SK-N-SH treated with all-trans-retinoic acid at 6 μM for 48 hours (cell line): ENCODE data around the gene TFPI2.

ENCODE experiments used
- ATAC-seq: fragments of 200-7000 bp; cut with Tn5 transposase; 3 replicates; pipeline ENCODE4 v1.9.1; 2020; ENCODE audit warnings: mild to moderate bottlenecking, moderate library complexity
- ARNTL ChIP-seq: fragments of 450-650 bp; formaldehyde crosslinking; IDR thresholded peaks from 2 replicates; pipeline ENCODE4 v1.5.0; 2020; ENCODE audit warnings: low read depth, mild to moderate bottlenecking, moderate library complexity, borderline replicate concordance
- BACH2 ChIP-seq: fragments of 250-450 bp; sonication (Bioruptor Pico); IDR thresholded peaks from 2 replicates; pipeline ENCODE4 v1.9.0; 2021; ENCODE audit warnings: mild to moderate bottlenecking, borderline replicate concordance
- CREB5 ChIP-seq: fragments of 250-450 bp; sonication (Bioruptor Pico); IDR thresholded peaks from 2 replicates; pipeline ENCODE4 v1.5.1; 2020; ENCODE audit warnings: low read depth, mild to moderate bottlenecking, moderate library complexity
- CSDC2 ChIP-seq: fragments of 250-450 bp; sonication (Bioruptor Pico); IDR thresholded peaks from 2 replicates; pipeline ENCODE4 v1.5.0; 2020; ENCODE audit warnings: mild to moderate bottlenecking, moderate library complexity
- CSRNP3 ChIP-seq: fragments of 250-450 bp; sonication (Bioruptor Pico); IDR thresholded peaks from 2 replicates; pipeline ENCODE4 v1.5.1; 2021; ENCODE audit warnings: mild to moderate bottlenecking, moderate library complexity
- GLIS3 ChIP-seq: fragments of 250-450 bp; sonication (Bioruptor Pico); IDR thresholded peaks from 2 replicates; pipeline ENCODE4 v1.5.0; 2020; ENCODE audit warnings: mild to moderate bottlenecking, moderate library complexity
- ISL1 ChIP-seq: fragments of 250-450 bp; sonication (Bioruptor Pico); IDR thresholded peaks from 2 replicates; pipeline ENCODE4 v2.1.2; 2022; ENCODE audit warnings: mild to moderate bottlenecking, moderate library complexity
- POU6F1 ChIP-seq: fragments of 250-450 bp; sonication (Bioruptor Pico); IDR thresholded peaks from 2 replicates; pipeline ENCODE4 v1.8.0; 2021; ENCODE audit warnings: low read depth, mild to moderate bottlenecking, moderate library complexity, borderline replicate concordance
- PPARA ChIP-seq: fragments of 250-450 bp; sonication (Bioruptor Pico); IDR thresholded peaks from 2 replicates; pipeline ENCODE4 v1.5.0; 2020; ENCODE audit warnings: mild to moderate bottlenecking, borderline replicate concordance
- RARB ChIP-seq: fragments of 250-450 bp; sonication (Bioruptor Pico); IDR thresholded peaks from 2 replicates; pipeline ENCODE4 v1.8.0; 2021; ENCODE audit warnings: mild to moderate bottlenecking, moderate library complexity
- SNAI2 ChIP-seq: fragments of 250-450 bp; sonication (Bioruptor Pico); IDR thresholded peaks from 2 replicates; pipeline ENCODE4 v1.5.0; 2020; ENCODE audit warnings: mild to moderate bottlenecking, moderate library complexity
- TCF4 ChIP-seq: fragments of 250-450 bp; sonication (Bioruptor Pico); IDR thresholded peaks from 2 replicates; pipeline ENCODE4 v1.8.0; 2021; ENCODE audit warnings: mild to moderate bottlenecking, moderate library complexity, borderline replicate concordance
- TOX ChIP-seq: fragments of 250-450 bp; sonication (Bioruptor Pico); IDR thresholded peaks from 2 replicates; pipeline ENCODE4 v1.8.0; 2021; ENCODE audit warnings: mild to moderate bottlenecking, moderate library complexity, borderline replicate concordance
- TSHZ2 ChIP-seq: fragments of 250-450 bp; sonication (Bioruptor Pico); IDR thresholded peaks from 2 replicates; pipeline ENCODE4 v1.5.0; 2020; ENCODE audit warnings: mild to moderate bottlenecking, moderate library complexity
- ZC3H10 ChIP-seq: fragments of 250-450 bp; sonication (Bioruptor Pico); IDR thresholded peaks from 2 replicates; pipeline ENCODE4 v1.5.1; 2021; ENCODE audit warnings: mild to moderate bottlenecking, moderate library complexity
- ZFP3 ChIP-seq: fragments of 250-450 bp; sonication (Bioruptor Pico); IDR thresholded peaks from 2 replicates; pipeline ENCODE4 v1.5.0; 2020; ENCODE audit warnings: mild to moderate bottlenecking, moderate library complexity
- ZFP30 ChIP-seq: fragments of 450-650 bp; formaldehyde crosslinking; IDR thresholded peaks from 2 replicates; pipeline ENCODE4 v1.5.0; 2022; ENCODE audit warnings: mild to moderate bottlenecking, moderate library complexity
- ZNF565 ChIP-seq: fragments of 450-650 bp; formaldehyde crosslinking; conservative IDR thresholded peaks from 2 replicates; pipeline ENCODE4 v1.5.0; 2020; ENCODE audit warnings: low read depth, mild to moderate bottlenecking, moderate library complexity
- ZNF70 ChIP-seq: fragments of 450-650 bp; formaldehyde crosslinking; IDR thresholded peaks from 2 replicates; pipeline ENCODE4 v1.5.0; 2020; ENCODE audit warnings: mild to moderate bottlenecking, moderate library complexity
- ZNF8 ChIP-seq: fragments of 450-650 bp; formaldehyde crosslinking; IDR thresholded peaks from 2 replicates; pipeline ENCODE4 v1.5.0; 2020; ENCODE audit warnings: mild to moderate bottlenecking, moderate library complexity

The TFPI2 gene

GRCh38 chr7:93883078-93883916 lies 7.3 kb downstream of the TFPI2 start:
- ATAC-seq = no peak
- TF ChIP-seq BACH2 (CRISPR knock-in tag) (0 out of 2 replicates have a peak, but pooled peaks have one; percentile 25), RARB (no peak)

- TF ChIP-seq ZFP3 (CRISPR knock-in tag) (no peak), ZNF8 (CRISPR knock-in tag) (no peak), ZC3H10 (CRISPR knock-in tag) (no peak), CSRNP3 (CRISPR knock-in tag) (no peak), SNAI2 (CRISPR knock-in tag) (no peak), TCF4 (CRISPR knock-in tag) (no peak), ZFP30 (CRISPR knock-in tag) (no peak), PPARA (CRISPR knock-in tag) (no peak), TOX (CRISPR knock-in tag) (no peak), ARNTL (no peak), CSDC2 (CRISPR knock-in tag) (no peak), POU6F1 (CRISPR knock-in tag) (no peak), CREB5 (CRISPR knock-in tag) (no peak), ISL1 (CRISPR knock-in tag) (no peak), GLIS3 (CRISPR knock-in tag) (no peak), BACH2 (CRISPR knock-in tag) (no peak)
- no peak; the same call in 2 of the 3 replicates for ATAC-seq
These were observed 8.1 kb downstream of the TFPI2 start for GRCh38 chr7:93882468-93882867.

- ATAC-seq = no peak
- no peak for TF ChIP-seq ZNF8 (CRISPR knock-in tag)
- no peak for TF ChIP-seq CSRNP3 (CRISPR knock-in tag)
- TF ChIP-seq ZNF70 = no peak
- no peak for TF ChIP-seq ZFP30 (CRISPR knock-in tag)
- no peak for TF ChIP-seq TOX (CRISPR knock-in tag)
These were observed 11.2 kb downstream of the TFPI2 start for GRCh38 chr7:93879356-93879755.

- ATAC-seq = no peak
- TF ChIP-seq ZNF565 (CRISPR knock-in tag) (no peak), ZNF8 (CRISPR knock-in tag) (no peak), BACH2 (CRISPR knock-in tag) (no peak), ARNTL (no peak), RARB (no peak), POU6F1 (CRISPR knock-in tag) (no peak), ZNF70 (no peak), ISL1 (CRISPR knock-in tag) (no peak), PPARA (CRISPR knock-in tag) (no peak), TOX (CRISPR knock-in tag) (no peak), CSDC2 (CRISPR knock-in tag) (no peak), ZC3H10 (CRISPR knock-in tag) (no peak), TCF4 (CRISPR knock-in tag) (no peak), TSHZ2 (CRISPR knock-in tag) (no peak), ZFP30 (CRISPR knock-in tag) (no peak), GLIS3 (CRISPR knock-in tag) (no peak), CREB5 (CRISPR knock-in tag) (no peak), ZFP3 (CRISPR knock-in tag) (no peak)
These were observed 12.8 kb downstream of the TFPI2 start for GRCh38 chr7:93877742-93878141.
